Measurements from ENCODE around the gene RCAN3.

DNA sequence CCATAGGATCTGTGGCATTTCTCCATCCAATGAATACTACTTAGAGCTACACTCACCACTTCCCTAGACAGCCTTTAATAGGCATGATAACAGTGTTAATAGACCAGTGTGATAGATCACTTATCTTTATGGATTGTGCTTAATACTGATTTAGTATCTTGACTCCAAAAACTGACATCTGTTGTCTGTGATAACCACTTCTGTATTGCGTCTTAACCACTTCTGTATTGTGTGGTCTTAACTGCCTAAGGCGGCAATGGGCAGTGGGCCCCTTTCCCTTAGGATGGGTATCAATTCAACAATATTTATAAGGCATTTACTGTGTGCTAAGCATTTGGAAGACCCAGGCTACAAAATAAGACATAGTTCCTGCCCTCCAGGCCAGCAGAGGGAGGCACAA is 32.0 kb upstream of the RCAN3 start:
- TF ChIP-seq, protein P1, sequence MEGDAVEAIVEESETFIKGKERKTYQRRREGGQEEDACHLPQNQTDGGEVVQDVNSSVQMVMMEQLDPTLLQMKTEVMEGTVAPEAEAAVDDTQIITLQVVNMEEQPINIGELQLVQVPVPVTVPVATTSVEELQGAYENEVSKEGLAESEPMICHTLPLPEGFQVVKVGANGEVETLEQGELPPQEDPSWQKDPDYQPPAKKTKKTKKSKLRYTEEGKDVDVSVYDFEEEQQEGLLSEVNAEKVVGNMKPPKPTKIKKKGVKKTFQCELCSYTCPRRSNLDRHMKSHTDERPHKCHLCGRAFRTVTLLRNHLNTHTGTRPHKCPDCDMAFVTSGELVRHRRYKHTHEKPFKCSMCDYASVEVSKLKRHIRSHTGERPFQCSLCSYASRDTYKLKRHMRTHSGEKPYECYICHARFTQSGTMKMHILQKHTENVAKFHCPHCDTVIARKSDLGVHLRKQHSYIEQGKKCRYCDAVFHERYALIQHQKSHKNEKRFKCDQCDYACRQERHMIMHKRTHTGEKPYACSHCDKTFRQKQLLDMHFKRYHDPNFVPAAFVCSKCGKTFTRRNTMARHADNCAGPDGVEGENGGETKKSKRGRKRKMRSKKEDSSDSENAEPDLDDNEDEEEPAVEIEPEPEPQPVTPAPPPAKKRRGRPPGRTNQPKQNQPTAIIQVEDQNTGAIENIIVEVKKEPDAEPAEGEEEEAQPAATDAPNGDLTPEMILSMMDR (conservative IDR thresholded peaks at IDR 0.05 in 1 of 2, IDR thresholded peaks at IDR 0.05 in 1 of 2; ENCODE audit: extremely low read depth in 1 of 2, insufficient read depth in 1 of 2, low read depth in 1 of 2, low read length in 2 of 2) = no peak
- no peak for TF ChIP-seq EZH2 (IDR thresholded peaks at IDR 0.05; ENCODE audit: borderline replicate concordance, low read length)
